ENCODE results near the gene ACTL8. TPM values are rescaled to one million over a fixed set of nuclear protein-coding genes. Genes with fewer than 3 reads are reported as not detected.

Gene ACTL8
- total RNA-seq, 3 donors from 2014 or later (not counting 1 experiment from before 2014, with no cell fraction given): not detected

GRCh38 chr1:17717594-17718535 lies 37.3 kb upstream of the ACTL8 start:
- Mint-ChIP-seq H3K36me3 (no peaks in the 10 kb centered on the region), H3K9me3 (no peaks in the 10 kb centered on the region), H3K4me3 (no peak overlapping the region), H3K27ac (no peak overlapping the region), H3K4me1 (no peaks in the 10 kb centered on the region), H3K27me3 (ENCODE audit: low read depth in 2 of 2) (peaks cover 0 to 6% of the 10 kb centered on the region in 2 donors)
- WGBS (ENCODE audit: insufficient coverage): 72% methylated on average over 25 of the region's 25 CpGs
- no peak overlapping the region for H3K4me3 ChIP-seq (ENCODE audit: low read length)
- H3K4me1 ChIP-seq (ENCODE audit: control insufficient read depth, insufficient read depth, low read length): no peaks in the 10 kb centered on the region
- no peak overlapping the region for H3K27ac ChIP-seq (ENCODE audit: low read length)
- no peak for DNase-seq
- intact Hi-C loops (cut with micrococcal nuclease): no loop called here
- H3K27me3 ChIP-seq (ENCODE audit: control insufficient read depth, insufficient read depth, low read length): no peaks in the 10 kb centered on the region
- H3K9me3 ChIP-seq (ENCODE audit: control insufficient read depth, insufficient read depth, low read length): no peaks in the 10 kb centered on the region
- no peaks in the 10 kb centered on the region for H3K36me3 ChIP-seq (ENCODE audit: control insufficient read depth, insufficient read depth, low read length)
- ATAC-seq: no peak
- no peak for TF ChIP-seq CTCF (IDR thresholded peaks at IDR 0.05)

GRCh38 chr1:17719874-17720273 lies 35.3 kb upstream of the ACTL8 start:
- 60% methylated on average over 5 of the region's 5 CpGs for WGBS (ENCODE audit: insufficient coverage)

GRCh38 chr1:17721444-17721843 lies 33.7 kb upstream of the ACTL8 start:
- no peak overlapping the region for H3K27ac ChIP-seq (ENCODE audit: low read length)
- H3K27me3 Mint-ChIP-seq (ENCODE audit: low read depth in 2 of 2): peaks cover 0 to 2% of the 10 kb centered on the region in 2 donors
- no peak for TF ChIP-seq CTCF (IDR thresholded peaks at IDR 0.05)
- no peak overlapping the region for H3K4me3 ChIP-seq (ENCODE audit: low read length)
- H3K4me1 ChIP-seq (ENCODE audit: control insufficient read depth, insufficient read depth, low read length): no peaks in the 10 kb centered on the region
- no peaks in the 10 kb centered on the region for H3K36me3 ChIP-seq (ENCODE audit: control insufficient read depth, insufficient read depth, low read length)
- no peak overlapping the region for H3K27ac Mint-ChIP-seq
- no peak for ATAC-seq
- no peaks in the 10 kb centered on the region for H3K9me3 Mint-ChIP-seq
- H3K4me1 Mint-ChIP-seq: no peaks in the 10 kb centered on the region
- H3K36me3 Mint-ChIP-seq: no peaks in the 10 kb centered on the region
- H3K4me3 Mint-ChIP-seq: no peak overlapping the region
- intact Hi-C loops (cut with micrococcal nuclease): no loop called here
- WGBS (ENCODE audit: insufficient coverage): 100% methylated on average over 2 of the region's 2 CpGs
- H3K27me3 ChIP-seq (ENCODE audit: control insufficient read depth, insufficient read depth, low read length): no peaks in the 10 kb centered on the region
- H3K9me3 ChIP-seq (ENCODE audit: control insufficient read depth, insufficient read depth, low read length): no peaks in the 10 kb centered on the region
- DNase-seq: no peak

More at GRCh38 chr1:17719874-17720273, 35.3 kb upstream of the ACTL8 start:
- H3K9me3 Mint-ChIP-seq: no peaks in the 10 kb centered on the region
- no peaks in the 10 kb centered on the region for H3K27me3 ChIP-seq (ENCODE audit: control insufficient read depth, insufficient read depth, low read length)
- no peaks in the 10 kb centered on the region for H3K36me3 Mint-ChIP-seq
- H3K27me3 Mint-ChIP-seq (ENCODE audit: low read depth in 2 of 2): peaks cover 0 to 6% of the 10 kb centered on the region in 2 donors
- no peak overlapping the region for H3K4me3 ChIP-seq (ENCODE audit: low read length)
- H3K27ac Mint-ChIP-seq: no peak overlapping the region
- intact Hi-C loops (cut with micrococcal nuclease): no loop called here
- H3K4me3 Mint-ChIP-seq: no peak overlapping the region
- no peak for DNase-seq
- H3K36me3 ChIP-seq (ENCODE audit: control insufficient read depth, insufficient read depth, low read length): no peaks in the 10 kb centered on the region
- ATAC-seq: no peak
- H3K4me1 Mint-ChIP-seq: no peaks in the 10 kb centered on the region
- TF ChIP-seq CTCF (IDR thresholded peaks at IDR 0.05): no peak
- no peaks in the 10 kb centered on the region for H3K9me3 ChIP-seq (ENCODE audit: control insufficient read depth, insufficient read depth, low read length)
- H3K27ac ChIP-seq (ENCODE audit: low read length): no peak overlapping the region
- H3K4me1 ChIP-seq (ENCODE audit: control insufficient read depth, insufficient read depth, low read length): no peaks in the 10 kb centered on the region
